HEK293 (cell line): ENCODE results near the gene KYAT1.

Experiments used
- SALL2 ChIP-seq: fragments of 450-650 bp; formaldehyde crosslinking; IDR thresholded peaks from 2 replicates; pipeline ENCODE4 v1.5.0; 2017; ENCODE audit warnings: missing biosample characterization, mild to moderate bottlenecking, missing genetic modification characterization, borderline replicate concordance
- TCF7L2 ChIP-seq: IDR thresholded peaks from 2 replicates; pipeline ENCODE4 v1.6.1; 2011; ENCODE audit warnings: low read depth, mild to moderate bottlenecking, inconsistent platforms, low read length, moderate library complexity, borderline replicate concordance
- YY1 ChIP-seq: fragments of 450-650 bp; formaldehyde crosslinking; IDR thresholded peaks from 2 replicates; pipeline ENCODE4 v1.5.1; 2018; ENCODE audit warnings: missing biosample characterization, missing genetic modification characterization
- ZNF10 ChIP-seq: fragments of 450-650 bp; formaldehyde crosslinking; IDR thresholded peaks from 2 replicates; pipeline ENCODE4 v1.5.1; 2017; ENCODE audit warnings: missing biosample characterization, missing genetic modification characterization
- ZNF521 ChIP-seq: fragments of 450-650 bp; formaldehyde crosslinking; IDR thresholded peaks from 2 replicates; pipeline ENCODE4 v1.5.1; 2017; ENCODE audit warnings: missing biosample characterization, mild to moderate bottlenecking, missing genetic modification characterization
- ZNF549 ChIP-seq: fragments of 450-650 bp; IDR thresholded peaks from 2 replicates; pipeline ENCODE4 v1.5.1; 2018; ENCODE audit warnings: missing biosample characterization, missing genetic modification characterization, mild to moderate bottlenecking, inconsistent platforms, moderate library complexity
- ZNF561 ChIP-seq: fragments of 450-650 bp; IDR thresholded peaks from 2 replicates; pipeline ENCODE4 v1.5.1; 2018; ENCODE audit warnings: missing biosample characterization, missing genetic modification characterization, borderline replicate concordance
- ZSCAN16 ChIP-seq: fragments of 450-650 bp; formaldehyde crosslinking; IDR thresholded peaks from 2 replicates; pipeline ENCODE4 v1.5.1; 2016; ENCODE audit warnings: missing biosample characterization, missing genetic modification characterization
- TF ChIP-seq, protein P1 (sequence below): fragments of 450-650 bp; formaldehyde crosslinking; IDR thresholded peaks from 2 replicates; pipeline ENCODE4 v1.5.1; 2016; ENCODE audit warnings: missing biosample characterization, missing genetic modification characterization
- TF ChIP-seq, protein P2 (sequence below): fragments of 450-650 bp; formaldehyde crosslinking; IDR thresholded peaks from 2 replicates; pipeline ENCODE4 v1.5.1; 2016; ENCODE audit warnings: missing biosample characterization, missing genetic modification characterization

GRCh38 chr9:128885376-128885775 lies 3.6 kb upstream of the KYAT1 start:
- TF ChIP-seq ZSCAN16 (tag by site-specific recombination) (no peak), ZNF10 (no peak), TCF7L2 (no peak), SALL2 (no peak), ZNF549 (tag by site-specific recombination) (no peak), ZNF521 (tag by site-specific recombination) (no peak), ZNF561 (tag by site-specific recombination) (no peak), YY1 (tag by site-specific recombination) (no peak)
- TF ChIP-seq, protein P1, sequence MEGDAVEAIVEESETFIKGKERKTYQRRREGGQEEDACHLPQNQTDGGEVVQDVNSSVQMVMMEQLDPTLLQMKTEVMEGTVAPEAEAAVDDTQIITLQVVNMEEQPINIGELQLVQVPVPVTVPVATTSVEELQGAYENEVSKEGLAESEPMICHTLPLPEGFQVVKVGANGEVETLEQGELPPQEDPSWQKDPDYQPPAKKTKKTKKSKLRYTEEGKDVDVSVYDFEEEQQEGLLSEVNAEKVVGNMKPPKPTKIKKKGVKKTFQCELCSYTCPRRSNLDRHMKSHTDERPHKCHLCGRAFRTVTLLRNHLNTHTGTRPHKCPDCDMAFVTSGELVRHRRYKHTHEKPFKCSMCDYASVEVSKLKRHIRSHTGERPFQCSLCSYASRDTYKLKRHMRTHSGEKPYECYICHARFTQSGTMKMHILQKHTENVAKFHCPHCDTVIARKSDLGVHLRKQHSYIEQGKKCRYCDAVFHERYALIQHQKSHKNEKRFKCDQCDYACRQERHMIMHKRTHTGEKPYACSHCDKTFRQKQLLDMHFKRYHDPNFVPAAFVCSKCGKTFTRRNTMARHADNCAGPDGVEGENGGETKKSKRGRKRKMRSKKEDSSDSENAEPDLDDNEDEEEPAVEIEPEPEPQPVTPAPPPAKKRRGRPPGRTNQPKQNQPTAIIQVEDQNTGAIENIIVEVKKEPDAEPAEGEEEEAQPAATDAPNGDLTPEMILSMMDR (tag by site-specific recombination), result no peak
- TF ChIP-seq, protein P2, sequence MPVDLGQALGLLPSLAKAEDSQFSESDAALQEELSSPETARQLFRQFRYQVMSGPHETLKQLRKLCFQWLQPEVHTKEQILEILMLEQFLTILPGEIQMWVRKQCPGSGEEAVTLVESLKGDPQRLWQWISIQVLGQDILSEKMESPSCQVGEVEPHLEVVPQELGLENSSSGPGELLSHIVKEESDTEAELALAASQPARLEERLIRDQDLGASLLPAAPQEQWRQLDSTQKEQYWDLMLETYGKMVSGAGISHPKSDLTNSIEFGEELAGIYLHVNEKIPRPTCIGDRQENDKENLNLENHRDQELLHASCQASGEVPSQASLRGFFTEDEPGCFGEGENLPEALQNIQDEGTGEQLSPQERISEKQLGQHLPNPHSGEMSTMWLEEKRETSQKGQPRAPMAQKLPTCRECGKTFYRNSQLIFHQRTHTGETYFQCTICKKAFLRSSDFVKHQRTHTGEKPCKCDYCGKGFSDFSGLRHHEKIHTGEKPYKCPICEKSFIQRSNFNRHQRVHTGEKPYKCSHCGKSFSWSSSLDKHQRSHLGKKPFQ, result no peak
